Gastroesophageal sphincter (tissue), 3 donors: ENCODE results near the gene NPAS1.

Experiments
- POLR2A ChIP-seq, 2 donors: fragments of 450-650 bp; IDR thresholded peaks; one replicate each; pipeline ENCODE4 v1.6.1; 2017; ENCODE audit warnings: antibody characterized with exemption in 2 of 2, mild to moderate bottlenecking in 2 of 2, moderate library complexity in 1 of 2
- TF ChIP-seq, protein P1 (sequence below), 4 experiments: fragments of 200-600 bp in 2 of 4; fragments of 450-650 bp in 2 of 4; sonication (generic) in 1 of 4; IDR thresholded peaks; one replicate each; pipeline ENCODE4 v1.5.1; 2017 to 2019; ENCODE audit warnings: antibody characterized with exemption in 4 of 4, mild to moderate bottlenecking in 2 of 4, moderate library complexity in 2 of 4

DNA sequence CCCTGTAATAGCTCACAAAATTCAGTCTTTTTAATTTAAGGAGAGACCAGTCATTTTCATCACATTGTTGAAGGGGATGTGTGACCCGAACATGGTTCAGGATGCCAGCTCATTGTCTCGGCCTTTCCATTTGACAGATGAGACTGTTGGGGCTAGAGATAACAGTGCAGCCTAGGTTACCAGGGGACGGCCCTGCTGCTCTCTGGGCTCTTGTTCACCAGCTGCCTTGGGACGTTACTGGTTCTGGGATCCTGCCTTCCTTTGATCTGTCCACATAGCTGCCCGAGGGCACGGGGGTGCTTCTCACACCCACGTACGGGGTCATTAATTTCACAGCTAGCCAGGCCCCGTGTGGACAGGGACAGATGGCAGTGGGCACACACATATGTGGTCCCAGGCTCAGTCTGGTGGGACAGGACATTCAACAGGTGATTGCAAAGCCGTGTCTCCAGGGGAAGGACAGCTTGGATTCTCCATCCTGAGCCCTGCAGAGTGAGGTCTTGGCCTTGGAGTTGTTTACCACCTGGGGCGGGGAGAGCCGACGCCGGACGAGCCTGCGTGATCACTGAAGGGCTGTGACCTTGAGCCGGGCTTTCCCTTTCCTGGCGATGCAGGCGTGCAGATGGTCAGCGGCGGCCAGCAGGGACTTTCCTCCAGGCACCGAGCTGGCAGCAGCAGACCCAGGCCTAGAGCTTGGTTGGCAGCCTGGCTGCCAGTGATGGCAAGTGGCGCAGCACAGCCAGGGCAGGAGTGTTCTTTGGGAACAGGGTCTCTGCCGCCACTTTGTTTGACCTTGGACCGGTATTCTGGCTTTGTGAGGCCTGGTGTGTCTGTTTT, 26.7 kb upstream of the NPAS1 start:
- TF ChIP-seq POLR2A (IDR thresholded peaks at IDR 0.05): no peak
- TF ChIP-seq, protein P1, sequence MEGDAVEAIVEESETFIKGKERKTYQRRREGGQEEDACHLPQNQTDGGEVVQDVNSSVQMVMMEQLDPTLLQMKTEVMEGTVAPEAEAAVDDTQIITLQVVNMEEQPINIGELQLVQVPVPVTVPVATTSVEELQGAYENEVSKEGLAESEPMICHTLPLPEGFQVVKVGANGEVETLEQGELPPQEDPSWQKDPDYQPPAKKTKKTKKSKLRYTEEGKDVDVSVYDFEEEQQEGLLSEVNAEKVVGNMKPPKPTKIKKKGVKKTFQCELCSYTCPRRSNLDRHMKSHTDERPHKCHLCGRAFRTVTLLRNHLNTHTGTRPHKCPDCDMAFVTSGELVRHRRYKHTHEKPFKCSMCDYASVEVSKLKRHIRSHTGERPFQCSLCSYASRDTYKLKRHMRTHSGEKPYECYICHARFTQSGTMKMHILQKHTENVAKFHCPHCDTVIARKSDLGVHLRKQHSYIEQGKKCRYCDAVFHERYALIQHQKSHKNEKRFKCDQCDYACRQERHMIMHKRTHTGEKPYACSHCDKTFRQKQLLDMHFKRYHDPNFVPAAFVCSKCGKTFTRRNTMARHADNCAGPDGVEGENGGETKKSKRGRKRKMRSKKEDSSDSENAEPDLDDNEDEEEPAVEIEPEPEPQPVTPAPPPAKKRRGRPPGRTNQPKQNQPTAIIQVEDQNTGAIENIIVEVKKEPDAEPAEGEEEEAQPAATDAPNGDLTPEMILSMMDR (IDR thresholded peaks at IDR 0.05): no peak
